CD4-positive, CD25-positive, alpha-beta regulatory T cell (primary cell): ENCODE measurements around the gene GAD2. TPM values are rescaled to one million over a fixed set of nuclear protein-coding genes. Genes with fewer than 3 reads are reported as not detected.

Source experiments
- ATAC-seq, 2 donors: fragments of 150-1000 bp; cut with Tn5 transposase; one replicate each; pipeline ENCODE4 v1.10.0; 2021; ENCODE audit warnings: low read depth in 2 of 2, moderate number of reproducible peaks in 2 of 2, moderate library complexity in 1 of 2
- DNase-seq, 3 donors: peaks; one replicate each; pipeline versions ENCODE4 v3.0.0 to v3.0.0-alpha.2; 2012 to 2022; ENCODE audit warnings: mixed read lengths in 1 of 3
- H3K27ac ChIP-seq: one replicate; pipeline ENCODE4 v1.7.0; 2013; ENCODE audit warnings: mild to moderate bottlenecking, low read length; ENCODE audit not compliant: insufficient read depth, poor library complexity, severe bottlenecking
- H3K27me3 ChIP-seq: one replicate; pipeline ENCODE4 v1.7.0; 2013; ENCODE audit warnings: low read length; ENCODE audit not compliant: control insufficient read depth, insufficient read depth
- H3K36me3 ChIP-seq: one replicate; pipeline ENCODE4 v1.7.0; 2013; ENCODE audit warnings: mild to moderate bottlenecking, low read length, moderate library complexity; ENCODE audit not compliant: control insufficient read depth, insufficient read depth
- H3K4me1 ChIP-seq: 2 replicates; pipeline ENCODE4 v1.7.0; 2013; ENCODE audit warnings: mild to moderate bottlenecking, low read length; ENCODE audit not compliant: insufficient read depth, control insufficient read depth, poor library complexity, severe bottlenecking
- H3K4me3 ChIP-seq: one replicate; pipeline ENCODE4 v1.7.0; 2013; ENCODE audit warnings: low read depth, mild to moderate bottlenecking, low read length, moderate library complexity
- H3K9me3 ChIP-seq, 2 experiments: 1 replicate in 1 of 2; 2 replicates in 1 of 2; pipeline ENCODE4 v1.7.0; 2013; ENCODE audit warnings: low read length in 2 of 2, mild to moderate bottlenecking in 1 of 2, moderate library complexity in 1 of 2; ENCODE audit not compliant: control insufficient read depth in 2 of 2
- H3K27ac Mint-ChIP-seq, 3 donors: one replicate each; pipeline ENCODE4 v1.8.0; 2020 to 2022; ENCODE audit warnings: mild to moderate bottlenecking in 3 of 3, mixed read lengths in 3 of 3, moderate library complexity in 2 of 3
- H3K27me3 Mint-ChIP-seq: one replicate; pipeline ENCODE4 v1.8.0; 2022; ENCODE audit warnings: mild to moderate bottlenecking, mixed read lengths
- H3K36me3 Mint-ChIP-seq: one replicate; pipeline ENCODE4 v1.8.0; 2020; ENCODE audit warnings: mixed read lengths
- H3K4me1 Mint-ChIP-seq, 4 donors: one replicate each; pipeline ENCODE4 v1.8.0; 2020 to 2022; ENCODE audit warnings: mixed read lengths in 4 of 4, mild to moderate bottlenecking in 1 of 4
- H3K4me3 Mint-ChIP-seq, 4 donors: one replicate each; pipeline ENCODE4 v1.8.0; 2020 to 2022; ENCODE audit warnings: mild to moderate bottlenecking in 4 of 4, mixed read lengths in 4 of 4, moderate library complexity in 3 of 4
- H3K9me3 Mint-ChIP-seq, 7 donors: one replicate each; pipeline ENCODE4 v1.8.0; 2020 to 2022; ENCODE audit warnings: mixed read lengths in 7 of 7, mild to moderate bottlenecking in 3 of 7, moderate library complexity in 2 of 7
- polyA plus RNA-seq, 4 donors: library from polyadenylated mRNA; unstranded; fragments of 300-500 nt; fragmentation: Illumina TruSeq; gene quantifications; one replicate each; pipeline ENCODE4 v1.2.3, GENCODE V29; 2021
- total RNA-seq: library from RNA; stranded (reverse); gene quantifications from one replicate; pipeline ENCODE4 v1.2.3, GENCODE V29; 2022

Gene GAD2
- total and polyA plus RNA-seq, 5 donors from 2014 or later = not detected

DNA sequence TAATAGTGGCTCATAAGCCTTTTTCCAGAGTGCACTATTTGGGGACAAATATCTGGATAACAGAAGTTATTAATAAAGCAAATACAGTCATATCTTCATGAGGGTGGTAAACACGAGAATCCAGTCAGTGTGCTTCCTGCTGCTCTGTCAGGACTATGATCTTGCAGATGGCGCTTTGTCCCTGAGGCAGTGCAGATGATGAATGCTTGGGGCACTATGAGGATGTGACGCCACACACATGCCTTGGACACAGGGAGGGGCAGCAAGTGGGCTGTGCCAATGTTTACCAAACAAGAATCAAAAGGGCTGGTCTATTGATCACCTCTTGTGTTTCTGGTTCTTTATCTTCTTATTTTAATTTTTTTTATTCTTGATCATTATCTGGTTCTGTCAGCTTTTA lies 79.8 kb downstream of the GAD2 start:
- H3K27ac ChIP-seq = no peak overlapping the region
- H3K27me3 ChIP-seq = peaks cover 19% of the 10 kb centered on the region
- H3K36me3 ChIP-seq = no peaks in the 10 kb centered on the region
- Mint-ChIP-seq H3K27me3 (peaks cover 21% of the 10 kb centered on the region), H3K27ac (no peak overlapping the region), H3K4me3 (no peak overlapping the region), H3K9me3 (peaks cover 0 to 10% (median 0%) of the 10 kb centered on the region in 7 donors), H3K4me1 (no peaks in the 10 kb centered on the region), H3K36me3 (no peaks in the 10 kb centered on the region)
- ATAC-seq (no peak), DNase-seq (no peak)
- H3K4me1 ChIP-seq = no peaks in the 10 kb centered on the region
- H3K9me3 ChIP-seq = no peaks in the 10 kb centered on the region
- no peak overlapping the region for H3K4me3 ChIP-seq

DNA sequence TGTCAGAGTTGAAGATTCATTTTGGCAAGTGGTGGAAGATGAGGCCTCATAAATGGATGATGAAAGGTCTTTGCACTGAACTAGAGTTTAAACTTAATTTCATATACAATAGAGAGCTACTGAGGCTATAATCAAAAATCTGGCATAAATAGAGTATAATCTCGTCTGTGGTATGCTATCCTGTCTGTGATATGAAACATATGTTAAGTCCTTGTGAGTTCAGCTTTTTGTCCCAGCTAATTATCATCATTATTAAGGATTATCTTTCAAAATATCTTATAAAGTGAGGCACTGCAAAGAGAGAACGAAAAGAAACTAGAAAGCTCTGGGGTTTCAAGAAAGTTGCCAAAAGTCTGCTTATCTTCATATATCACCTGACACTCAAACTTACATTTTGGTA lies 83.4 kb downstream of the GAD2 start:
- Histone ChIP-seq H3K4me1 (no peaks in the 10 kb centered on the region), H3K36me3 (no peaks in the 10 kb centered on the region), H3K27ac (no peak overlapping the region), H3K4me3 (no peak overlapping the region), H3K9me3 (no peaks in the 10 kb centered on the region), H3K27me3 (peaks cover 16% of the 10 kb centered on the region)
- ATAC-seq = no peak
- DNase-seq = no peak
- H3K27ac Mint-ChIP-seq = no peak overlapping the region
- H3K4me1 Mint-ChIP-seq = no peaks in the 10 kb centered on the region
- H3K9me3 Mint-ChIP-seq = peaks cover 0 to 1% (median 0%) of the 10 kb centered on the region in 7 donors
- no peaks in the 10 kb centered on the region for H3K36me3 Mint-ChIP-seq
- H3K27me3 Mint-ChIP-seq = peaks cover 22% of the 10 kb centered on the region
- no peak overlapping the region for H3K4me3 Mint-ChIP-seq

DNA sequence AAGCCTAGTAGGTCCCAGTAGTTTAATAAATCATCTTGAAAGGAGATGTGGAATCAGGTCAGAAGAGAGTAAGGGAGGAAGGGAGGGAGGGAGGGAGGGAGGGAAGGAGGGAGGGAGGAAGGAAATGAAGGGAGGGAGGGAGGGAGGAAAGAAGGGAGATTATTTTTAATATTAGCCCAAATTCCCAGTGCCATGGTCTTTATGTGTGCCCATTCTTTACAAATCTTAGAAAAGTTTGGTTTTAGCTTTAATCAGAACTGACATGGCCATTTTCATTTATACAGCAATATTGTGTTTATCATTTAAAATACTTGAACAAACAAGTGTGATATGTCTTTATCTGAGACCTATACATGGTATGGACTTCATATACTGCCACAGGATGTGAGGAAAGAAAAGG lies 86.8 kb downstream of the GAD2 start:
- H3K36me3 Mint-ChIP-seq = no peaks in the 10 kb centered on the region
- Histone ChIP-seq H3K27me3 (peaks cover 12% of the 10 kb centered on the region), H3K4me1 (no peaks in the 10 kb centered on the region), H3K36me3 (no peaks in the 10 kb centered on the region), H3K4me3 (no peak overlapping the region), H3K27ac (no peak overlapping the region), H3K9me3 (no peaks in the 10 kb centered on the region)
- no peak overlapping the region for H3K27ac Mint-ChIP-seq
- ATAC-seq = no peak
- H3K4me1 Mint-ChIP-seq = no peaks in the 10 kb centered on the region
- no peak overlapping the region for H3K4me3 Mint-ChIP-seq
- H3K27me3 Mint-ChIP-seq = peaks cover 16% of the 10 kb centered on the region
- DNase-seq = no peak
- H3K9me3 Mint-ChIP-seq = peaks cover 0 to 1% (median 0%) of the 10 kb centered on the region in 7 donors

DNA sequence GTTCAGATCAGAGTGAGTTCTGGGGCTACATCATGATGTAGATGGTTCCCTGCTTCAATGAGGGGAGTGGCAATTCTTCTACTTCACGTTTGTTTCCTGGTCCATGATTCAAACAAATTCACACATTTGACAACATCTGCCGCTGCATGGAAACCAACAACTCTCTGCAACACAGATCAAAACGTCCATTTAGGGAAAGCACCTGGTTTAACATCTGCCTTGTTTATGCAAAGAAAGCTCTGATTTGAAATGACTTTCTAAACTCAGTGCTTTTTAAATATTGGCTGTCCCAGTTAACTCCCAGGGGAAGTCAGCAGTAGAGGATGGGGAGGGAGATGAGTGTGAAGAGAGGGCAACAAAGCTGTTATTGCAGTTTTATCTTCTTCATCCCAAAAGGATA lies 93.8 kb downstream of the GAD2 start:
- H3K9me3 Mint-ChIP-seq = peaks cover 0 to 2% (median 0%) of the 10 kb centered on the region in 7 donors
- H3K4me1 Mint-ChIP-seq = no peaks in the 10 kb centered on the region
- Histone ChIP-seq H3K4me1 (no peaks in the 10 kb centered on the region), H3K36me3 (no peaks in the 10 kb centered on the region), H3K9me3 (no peaks in the 10 kb centered on the region), H3K27ac (no peak overlapping the region), H3K4me3 (no peak overlapping the region), H3K27me3 (peaks cover 3% of the 10 kb centered on the region)
- H3K27me3 Mint-ChIP-seq = peaks cover 24% of the 10 kb centered on the region
- no peaks in the 10 kb centered on the region for H3K36me3 Mint-ChIP-seq
- no peak for DNase-seq
- H3K4me3 Mint-ChIP-seq = no peak overlapping the region
- no peak for ATAC-seq
- no peak overlapping the region for H3K27ac Mint-ChIP-seq

DNA sequence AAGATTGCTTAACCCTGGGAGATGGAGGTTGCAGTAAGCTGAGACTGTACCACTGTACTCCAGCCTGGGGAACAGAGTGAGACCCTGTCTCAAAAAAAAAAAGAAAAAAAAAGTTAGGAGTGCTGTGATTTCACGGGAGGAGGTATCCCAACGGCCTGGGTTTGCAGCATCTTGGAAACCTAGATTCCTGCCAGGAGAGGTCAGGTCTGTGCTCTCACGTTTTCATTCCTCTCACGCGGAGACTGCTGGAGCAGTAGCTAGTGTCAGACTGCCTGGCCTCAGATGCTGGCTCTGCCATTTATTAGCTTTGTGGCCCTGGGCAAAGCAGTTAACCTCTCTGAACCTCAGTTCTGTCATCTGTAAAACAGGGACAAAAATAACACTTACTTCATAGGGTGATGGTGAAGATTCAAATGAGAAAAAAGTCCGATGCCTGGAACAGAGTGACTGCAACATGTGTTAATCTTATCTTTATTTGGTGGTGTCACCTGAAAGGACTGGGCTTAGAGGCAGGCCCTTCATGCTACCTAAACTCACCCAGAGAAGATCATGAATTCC lies 94.9 kb downstream of the GAD2 start:
- H3K36me3 Mint-ChIP-seq = no peaks in the 10 kb centered on the region
- H3K4me1 Mint-ChIP-seq = no peaks in the 10 kb centered on the region
- peaks cover 18% of the 10 kb centered on the region for H3K27me3 Mint-ChIP-seq

DNA sequence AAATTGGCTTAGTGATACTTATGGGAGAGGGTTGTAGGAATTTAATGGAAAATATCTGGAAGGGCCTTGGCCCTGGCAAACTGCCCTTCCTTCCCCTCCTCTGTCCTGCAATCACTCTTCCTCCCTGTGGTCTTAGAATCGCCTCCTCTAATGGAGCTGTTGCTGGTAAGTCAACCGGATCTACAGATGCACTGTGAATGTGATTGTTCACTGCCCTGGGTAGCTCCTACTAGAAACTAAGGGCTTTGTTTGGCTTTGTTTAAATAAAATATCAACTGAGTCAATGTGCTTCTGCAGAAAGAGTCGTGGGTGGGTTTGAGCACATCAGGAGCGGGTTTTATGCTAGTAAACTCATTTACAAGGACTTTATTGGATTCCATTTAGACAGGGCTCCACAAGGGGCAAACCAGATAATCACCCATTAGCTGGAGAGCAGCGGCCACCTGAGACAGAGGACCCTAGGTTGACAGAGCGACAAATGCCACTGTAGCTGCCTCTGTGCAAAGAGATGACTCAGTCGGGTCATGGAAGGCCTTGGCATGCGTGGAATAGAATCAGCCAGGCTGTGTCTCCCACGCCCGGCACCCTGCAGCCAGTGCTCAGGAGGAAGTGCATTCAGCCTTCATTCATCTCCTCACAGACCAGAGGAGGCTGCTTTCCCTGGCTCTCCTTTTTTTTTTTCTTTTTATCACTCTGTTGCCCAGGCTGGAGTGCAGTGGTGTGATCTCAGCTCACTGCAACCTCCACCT lies 97.9 kb downstream of the GAD2 start:
- Mint-ChIP-seq H3K27me3 (peaks cover 25% of the 10 kb centered on the region), H3K9me3 (peaks cover 0 to 2% (median 0%) of the 10 kb centered on the region in 7 donors)

More for the DNA sequence above, 94.9 kb downstream of the GAD2 start:
- H3K4me1 ChIP-seq = no peaks in the 10 kb centered on the region
- no peak for ATAC-seq
- H3K9me3 Mint-ChIP-seq = peaks cover 0 to 2% (median 0%) of the 10 kb centered on the region in 7 donors
- no peaks in the 10 kb centered on the region for H3K36me3 ChIP-seq
- no peak overlapping the region for H3K4me3 Mint-ChIP-seq
- no peak overlapping the region for H3K27ac Mint-ChIP-seq
- H3K4me3 ChIP-seq = no peak overlapping the region
- DNase-seq = no peak
- H3K9me3 ChIP-seq = no peaks in the 10 kb centered on the region
- no peak overlapping the region for H3K27ac ChIP-seq
- no peaks in the 10 kb centered on the region for H3K27me3 ChIP-seq

DNA sequence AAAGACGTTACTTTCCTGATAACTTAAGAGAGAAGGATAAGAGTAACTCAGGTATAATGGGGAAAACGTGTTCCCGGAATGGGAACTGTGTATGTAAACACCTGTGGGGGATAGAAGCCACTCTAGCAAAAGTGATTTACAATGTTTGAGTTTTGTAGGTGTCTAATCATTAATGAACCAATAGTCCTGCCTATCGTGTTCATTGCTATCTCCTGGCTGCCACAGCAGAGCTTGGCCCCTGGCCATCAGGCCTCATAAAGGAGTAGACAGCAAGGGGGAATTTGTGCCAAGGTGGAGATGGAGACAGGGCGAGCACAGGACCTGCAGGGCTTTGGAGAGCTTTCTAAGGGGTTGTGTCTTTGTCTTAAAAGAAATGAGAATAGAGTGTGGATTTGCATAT lies 102.1 kb downstream of the GAD2 start:
- no peaks in the 10 kb centered on the region for H3K36me3 ChIP-seq
- Mint-ChIP-seq H3K27ac (no peak overlapping the region), H3K36me3 (no peaks in the 10 kb centered on the region), H3K4me3 (no peak overlapping the region), H3K27me3 (peaks cover 26% of the 10 kb centered on the region), H3K4me1 (no peaks in the 10 kb centered on the region), H3K9me3 (peaks cover 0 to 3% (median 0%) of the 10 kb centered on the region in 7 donors)
- ATAC-seq = no peak
- no peaks in the 10 kb centered on the region for H3K4me1 ChIP-seq
- peaks cover 3% of the 10 kb centered on the region for H3K27me3 ChIP-seq
- DNase-seq = no peak
- no peaks in the 10 kb centered on the region for H3K9me3 ChIP-seq
- no peak overlapping the region for H3K27ac ChIP-seq
- H3K4me3 ChIP-seq = no peak overlapping the region

More for the DNA sequence above, 97.9 kb downstream of the GAD2 start:
- no peaks in the 10 kb centered on the region for H3K4me1 ChIP-seq
- no peaks in the 10 kb centered on the region for H3K36me3 Mint-ChIP-seq
- no peak overlapping the region for H3K4me3 ChIP-seq
- peaks cover 1% of the 10 kb centered on the region for H3K27me3 ChIP-seq
- H3K27ac Mint-ChIP-seq = no peak overlapping the region
- no peaks in the 10 kb centered on the region for H3K36me3 ChIP-seq
- DNase-seq (no peak), ATAC-seq (no peak)
- H3K9me3 ChIP-seq = no peaks in the 10 kb centered on the region
- no peak overlapping the region for H3K4me3 Mint-ChIP-seq
- H3K27ac ChIP-seq = no peak overlapping the region
- no peaks in the 10 kb centered on the region for H3K4me1 Mint-ChIP-seq

DNA sequence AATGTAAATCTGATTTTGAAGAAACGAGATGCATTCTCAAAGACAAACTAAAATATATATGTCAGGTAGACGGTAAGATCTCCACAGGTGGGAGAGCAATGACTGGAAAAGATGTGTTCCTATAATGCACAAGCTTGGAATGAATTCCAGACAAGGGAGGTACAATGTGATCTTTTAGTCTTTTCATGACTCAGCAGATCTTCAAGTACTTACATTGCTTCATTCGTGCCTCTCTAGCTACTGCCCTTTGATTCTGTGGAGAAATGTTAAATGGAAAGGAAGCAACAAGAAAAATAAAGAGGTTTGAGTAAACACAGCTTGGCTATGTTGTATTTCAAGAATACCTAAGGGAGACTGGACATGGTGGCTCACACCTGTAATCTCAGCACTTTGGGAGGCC lies 106.6 kb downstream of the GAD2 start:
- no peak for DNase-seq

More for the DNA sequence above, 106.6 kb downstream of the GAD2 start:
- no peak overlapping the region for H3K27ac Mint-ChIP-seq
- peaks cover 0 to 4% (median 0%) of the 10 kb centered on the region in 4 donors for H3K4me1 Mint-ChIP-seq
- peaks cover 0 to 3% (median 0%) of the 10 kb centered on the region in 7 donors for H3K9me3 Mint-ChIP-seq
- no peak overlapping the region for H3K27ac ChIP-seq
- ATAC-seq = no peak
- peaks cover 12% of the 10 kb centered on the region for H3K27me3 ChIP-seq
- H3K9me3 ChIP-seq = no peaks in the 10 kb centered on the region
- H3K36me3 Mint-ChIP-seq = no peaks in the 10 kb centered on the region
- H3K27me3 Mint-ChIP-seq = peaks cover 27% of the 10 kb centered on the region
- no peaks in the 10 kb centered on the region for H3K4me1 ChIP-seq
- no peak overlapping the region for H3K4me3 Mint-ChIP-seq
- H3K36me3 ChIP-seq = no peaks in the 10 kb centered on the region
- H3K4me3 ChIP-seq = no peak overlapping the region
